ENCODE results near the gene CEP131.

The CEP131 gene

DNA sequence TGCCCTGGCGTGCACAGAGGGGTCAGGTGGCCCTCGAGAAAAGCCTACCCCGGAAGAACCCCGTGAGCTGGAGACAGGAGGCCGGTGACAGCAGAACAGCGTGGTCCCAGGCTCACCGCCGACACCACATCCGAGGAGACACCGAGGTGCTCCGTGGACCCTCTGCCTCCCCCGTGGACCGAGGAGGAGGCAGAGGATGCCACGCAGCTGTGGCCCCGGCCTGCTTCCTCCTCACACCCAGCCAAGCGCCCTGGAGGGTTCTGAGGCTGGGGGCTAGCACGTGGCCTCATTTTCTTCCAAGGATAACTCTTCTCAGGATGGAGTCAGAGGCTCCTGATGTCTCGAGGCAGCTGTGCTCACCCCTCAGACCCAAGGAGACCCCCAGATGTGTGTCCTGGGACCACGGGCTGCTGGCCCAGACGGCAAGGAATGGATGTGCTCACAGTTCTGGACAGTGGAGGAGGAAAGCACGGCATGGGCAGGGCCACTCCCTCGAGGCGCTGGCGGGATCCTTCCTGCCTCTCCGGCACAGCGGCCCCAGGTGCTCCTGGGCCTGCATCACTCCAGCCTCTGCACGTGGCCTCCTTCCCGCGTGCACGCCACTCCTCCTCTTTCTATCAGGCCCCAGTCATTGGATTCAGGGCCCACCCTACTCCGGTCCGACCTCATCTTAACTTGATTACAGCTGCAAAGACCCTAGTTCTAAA lies 61.9 kb downstream of the CEP131 start:
- Histone ChIP-seq H3K9me3 (ENCODE audit: control insufficient read depth, low read length) (no peaks in the 10 kb centered on the region), H3K36me3 (ENCODE audit: control insufficient read depth, insufficient read depth, low read length) (no peaks in the 10 kb centered on the region), H3K9ac (no peak overlapping the region), H3K27ac (no peak overlapping the region), H3K79me2 (peaks cover 7% of the 10 kb centered on the region), H3K4me3 (ENCODE audit: low read depth, low read length) (no peak overlapping the region), H3K4me1 (peaks cover 7% of the 10 kb centered on the region), H3K4me2 (ENCODE audit: low read length) (no peak overlapping the region), H2AFZ (no peak overlapping the region), H3K27me3 (ENCODE audit: control insufficient read depth, insufficient read depth, low read length) (no peaks in the 10 kb centered on the region)
- TF ChIP-seq, protein P1, sequence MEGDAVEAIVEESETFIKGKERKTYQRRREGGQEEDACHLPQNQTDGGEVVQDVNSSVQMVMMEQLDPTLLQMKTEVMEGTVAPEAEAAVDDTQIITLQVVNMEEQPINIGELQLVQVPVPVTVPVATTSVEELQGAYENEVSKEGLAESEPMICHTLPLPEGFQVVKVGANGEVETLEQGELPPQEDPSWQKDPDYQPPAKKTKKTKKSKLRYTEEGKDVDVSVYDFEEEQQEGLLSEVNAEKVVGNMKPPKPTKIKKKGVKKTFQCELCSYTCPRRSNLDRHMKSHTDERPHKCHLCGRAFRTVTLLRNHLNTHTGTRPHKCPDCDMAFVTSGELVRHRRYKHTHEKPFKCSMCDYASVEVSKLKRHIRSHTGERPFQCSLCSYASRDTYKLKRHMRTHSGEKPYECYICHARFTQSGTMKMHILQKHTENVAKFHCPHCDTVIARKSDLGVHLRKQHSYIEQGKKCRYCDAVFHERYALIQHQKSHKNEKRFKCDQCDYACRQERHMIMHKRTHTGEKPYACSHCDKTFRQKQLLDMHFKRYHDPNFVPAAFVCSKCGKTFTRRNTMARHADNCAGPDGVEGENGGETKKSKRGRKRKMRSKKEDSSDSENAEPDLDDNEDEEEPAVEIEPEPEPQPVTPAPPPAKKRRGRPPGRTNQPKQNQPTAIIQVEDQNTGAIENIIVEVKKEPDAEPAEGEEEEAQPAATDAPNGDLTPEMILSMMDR (IDR thresholded peaks at IDR 0.05) = no peak

DNA sequence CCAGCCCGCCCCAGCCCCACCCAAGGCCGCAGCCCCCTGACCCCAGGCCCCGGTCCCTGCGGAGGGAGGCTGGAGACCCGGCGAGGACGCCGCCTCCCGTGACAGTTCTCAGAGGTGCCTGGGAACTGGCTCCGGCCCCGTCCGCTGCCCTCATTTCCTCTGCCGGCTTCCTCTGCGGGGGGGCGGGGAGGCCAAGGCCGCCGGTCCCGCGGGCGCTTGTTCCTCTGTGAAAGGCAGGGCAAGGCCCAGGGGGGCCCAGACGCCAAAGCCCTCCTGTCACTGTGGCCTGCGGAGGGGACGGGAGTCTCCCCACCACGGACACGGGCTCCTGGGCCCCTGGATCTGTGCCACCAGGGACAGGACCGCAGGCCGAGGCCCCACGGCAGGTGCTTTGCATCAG lies 62.5 kb downstream of the CEP131 start:
- Histone ChIP-seq H2AFZ (no peak overlapping the region), H3K9me3 (ENCODE audit: control insufficient read depth, low read length) (no peaks in the 10 kb centered on the region), H3K4me2 (ENCODE audit: low read length) (no peak overlapping the region), H3K36me3 (ENCODE audit: control insufficient read depth, insufficient read depth, low read length) (no peaks in the 10 kb centered on the region), H3K27ac (no peak overlapping the region), H3K79me2 (peaks cover 4% of the 10 kb centered on the region), H3K4me3 (ENCODE audit: low read depth, low read length) (no peak overlapping the region), H3K9ac (no peak overlapping the region), H3K27me3 (ENCODE audit: control insufficient read depth, insufficient read depth, low read length) (no peaks in the 10 kb centered on the region), H3K4me1 (peaks cover 7% of the 10 kb centered on the region)
- TF ChIP-seq, protein P1 (IDR thresholded peaks at IDR 0.05) = no peak

DNA sequence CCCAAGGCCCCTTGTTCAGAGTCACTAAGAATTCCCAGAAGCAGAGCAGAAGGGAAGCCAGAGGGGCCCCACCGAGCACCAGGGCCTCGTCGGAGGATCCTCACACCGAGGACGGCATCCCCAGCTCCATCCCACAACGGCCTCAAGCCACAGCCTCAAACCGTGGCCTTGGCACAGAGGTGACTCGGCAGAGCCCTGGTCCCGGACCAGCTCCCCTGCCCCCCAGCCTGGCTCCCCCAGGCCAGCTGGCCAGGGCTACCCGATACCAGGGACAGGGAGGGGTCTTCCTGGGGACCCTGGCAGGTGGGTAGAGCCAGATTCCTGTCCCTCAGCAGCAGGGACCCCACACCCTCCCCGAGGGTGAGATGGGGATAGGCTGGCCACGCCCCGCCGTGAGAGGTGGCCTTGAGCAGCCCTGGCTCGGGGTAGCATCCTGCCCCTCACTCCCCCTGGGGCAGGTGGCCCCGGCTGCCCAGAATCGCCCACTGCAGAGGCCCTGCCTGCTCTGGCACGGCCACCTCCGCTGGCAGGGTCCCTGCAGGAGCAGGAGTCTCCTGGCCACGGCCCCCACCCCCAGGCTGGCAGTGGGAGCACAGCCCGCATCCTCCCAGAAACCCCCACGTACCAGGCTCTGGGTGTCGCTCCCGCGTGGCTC lies 63.0 kb downstream of the CEP131 start:
- Histone ChIP-seq H3K27me3 (ENCODE audit: control insufficient read depth, insufficient read depth, low read length) (no peaks in the 10 kb centered on the region), H3K27ac (no peak overlapping the region), H3K4me3 (ENCODE audit: low read depth, low read length) (no peak overlapping the region), H2AFZ (no peak overlapping the region), H3K9me3 (ENCODE audit: control insufficient read depth, low read length) (no peaks in the 10 kb centered on the region), H3K36me3 (ENCODE audit: control insufficient read depth, insufficient read depth, low read length) (no peaks in the 10 kb centered on the region), H3K9ac (no peak overlapping the region), H3K4me1 (peaks cover 2% of the 10 kb centered on the region), H3K79me2 (peaks cover 4% of the 10 kb centered on the region), H3K4me2 (ENCODE audit: low read length) (no peak overlapping the region)
- TF ChIP-seq, protein P1 (IDR thresholded peaks at IDR 0.05) = no peak

DNA sequence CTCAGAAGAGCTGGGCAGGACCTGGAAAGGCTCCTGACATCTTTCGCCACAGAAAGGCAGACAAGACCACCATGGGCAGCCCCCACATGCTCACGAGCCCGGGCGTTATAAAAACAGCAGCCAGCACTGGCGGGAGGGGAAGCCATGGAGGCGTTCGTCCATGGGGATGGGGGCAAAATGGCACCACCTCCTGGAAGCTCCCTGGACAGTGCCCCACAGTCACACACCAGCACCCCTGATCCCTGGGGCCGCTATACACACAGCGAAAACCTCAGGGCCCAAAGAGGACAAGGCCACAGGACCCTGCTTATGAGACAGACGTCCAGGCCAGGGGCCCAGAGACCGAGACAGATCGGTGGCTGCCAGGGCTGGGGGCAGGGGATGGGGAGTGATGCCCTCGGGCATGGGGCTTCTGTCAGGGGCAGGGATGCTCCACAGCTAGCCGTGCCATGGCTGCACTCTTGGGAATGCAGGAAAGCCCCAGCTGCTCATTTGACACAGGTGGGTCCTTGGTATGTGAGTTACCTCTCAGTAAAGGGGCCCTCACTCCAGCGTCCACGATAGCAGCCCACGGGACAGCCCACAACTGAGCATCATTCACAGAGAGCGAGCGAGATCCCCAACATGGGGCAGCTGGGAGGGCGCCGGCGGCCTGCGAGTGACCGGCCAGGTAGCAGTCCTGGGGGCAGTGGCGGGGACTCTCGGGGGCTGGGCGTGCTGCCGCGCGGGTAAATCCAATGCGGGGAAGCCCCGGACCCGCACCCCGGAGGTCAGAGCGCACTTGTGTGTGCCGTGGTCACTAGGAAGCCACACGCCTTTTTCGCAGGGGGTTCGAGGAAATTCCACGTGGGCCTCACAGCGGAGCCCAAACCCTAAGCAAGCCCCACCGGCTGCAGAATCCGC lies 63.8 kb downstream of the CEP131 start:
- H3K4me1 ChIP-seq = no peaks in the 10 kb centered on the region
- H3K9ac ChIP-seq = no peak overlapping the region
- H3K27ac ChIP-seq = no peak overlapping the region
- H3K36me3 ChIP-seq (ENCODE audit: control insufficient read depth, insufficient read depth, low read length) = no peaks in the 10 kb centered on the region
- no peak overlapping the region for H3K4me3 ChIP-seq (ENCODE audit: low read depth, low read length)
- no peaks in the 10 kb centered on the region for H3K27me3 ChIP-seq (ENCODE audit: control insufficient read depth, insufficient read depth, low read length)
- H3K4me2 ChIP-seq (ENCODE audit: low read length) = no peak overlapping the region
- no peaks in the 10 kb centered on the region for H3K9me3 ChIP-seq (ENCODE audit: control insufficient read depth, low read length)
- H2AFZ ChIP-seq = no peak overlapping the region
- TF ChIP-seq, protein P1 (IDR thresholded peaks at IDR 0.05) = no peak
- H3K79me2 ChIP-seq = peaks cover 2% of the 10 kb centered on the region

All from parathyroid adenoma (tissue), 2 donors.